Keratinocyte (primary cell): ENCODE results near the gene SLC1A2. TPM values are rescaled to one million over a fixed set of nuclear protein-coding genes. Genes with fewer than 3 reads are reported as not detected.

Experiments used
- DNase-seq: peaks from one replicate; pipeline ENCODE4 v3.0.0-alpha.2; 2011; ENCODE audit warnings: low read depth, missing footprints, low spot score
- FAIRE-seq: peaks from 2 replicates; lab custom pipeline; 2011; peaks lifted over from hg19 to GRCh38; lab: Jason Lieb, UNC
- H2AFZ ChIP-seq: 2 replicates; pipeline ENCODE4 v1.6.0; 2012; ENCODE audit warnings: low read length, control low read depth, inconsistent platforms; ENCODE audit not compliant: control insufficient read depth
- H3K27ac ChIP-seq: 2 replicates; pipeline ENCODE4 v1.5.1; 2011; ENCODE audit warnings: low read length; ENCODE audit not compliant: control insufficient read depth, insufficient read depth
- H3K27me3 ChIP-seq: 3 replicates; pipeline ENCODE4 v1.6.0; 2011; ENCODE audit warnings: low read length; ENCODE audit not compliant: control insufficient read depth, insufficient read depth; ENCODE audit errors: extremely low read depth
- H3K36me3 ChIP-seq, 2 experiments: 2 replicates in 1 of 2; 3 replicates in 1 of 2; pipeline ENCODE4 v1.5.1; 2011; ENCODE audit warnings: low read length in 2 of 2, mild to moderate bottlenecking in 1 of 2; ENCODE audit not compliant: control insufficient read depth in 2 of 2, insufficient read depth in 2 of 2; ENCODE audit errors: extremely low read depth in 1 of 2
- H3K4me1 ChIP-seq: 3 replicates; pipeline ENCODE4 v1.5.1; 2011; ENCODE audit warnings: low read length; ENCODE audit not compliant: control insufficient read depth, insufficient read depth; ENCODE audit errors: extremely low read depth
- H3K4me2 ChIP-seq: 3 replicates; pipeline ENCODE4 v1.6.0; 2011; ENCODE audit warnings: low read depth, low read length; ENCODE audit not compliant: control insufficient read depth, insufficient read depth; ENCODE audit errors: extremely low read depth
- H3K4me3 ChIP-seq, 3 experiments: fragments of 200-600 bp in 1 of 3; sonication (generic) in 1 of 3; 2 replicates in 2 of 3; 3 replicates in 1 of 3; pipeline ENCODE4 v1.5.1; 2011 to 2016; ENCODE audit warnings: low read length in 3 of 3, mild to moderate bottlenecking in 3 of 3, control low read depth in 2 of 3, inconsistent platforms in 1 of 3, low read depth in 1 of 3, mixed read lengths in 1 of 3, mixed run types in 1 of 3, moderate library complexity in 1 of 3; ENCODE audit not compliant: control insufficient read depth in 2 of 3, insufficient read depth in 2 of 3; ENCODE audit errors: extremely low read depth in 1 of 3
- H3K79me2 ChIP-seq: 2 replicates; pipeline ENCODE4 v1.6.0; 2012; ENCODE audit warnings: low read length; ENCODE audit not compliant: control insufficient read depth, insufficient read depth
- H3K9ac ChIP-seq: 3 replicates; pipeline ENCODE4 v1.6.0; 2011; ENCODE audit warnings: low read length; ENCODE audit not compliant: control insufficient read depth, insufficient read depth; ENCODE audit errors: extremely low read depth
- H3K9me1 ChIP-seq: 3 replicates; pipeline ENCODE4 v1.6.0; 2011; ENCODE audit warnings: low read length; ENCODE audit not compliant: control insufficient read depth, insufficient read depth; ENCODE audit errors: extremely low read depth
- H3K9me3 ChIP-seq: 2 replicates; pipeline ENCODE4 v1.5.1; 2012; ENCODE audit warnings: low read depth, low read length; ENCODE audit not compliant: control insufficient read depth
- H4K20me1 ChIP-seq: 3 replicates; pipeline ENCODE4 v1.6.0; 2011; ENCODE audit warnings: low read length; ENCODE audit not compliant: control insufficient read depth, insufficient read depth; ENCODE audit errors: extremely low read depth
- CTCF ChIP-seq, 3 experiments: IDR thresholded peaks in 1 of 3; conservative IDR thresholded peaks in 1 of 3; optimal IDR thresholded peaks in 1 of 3; 2 replicates in 2 of 3; 3 replicates in 1 of 3; pipeline versions ENCODE3 to v1.5.1; 2011; ENCODE audit warnings: low read length in 3 of 3, mild to moderate bottlenecking in 3 of 3, moderate library complexity in 2 of 3, control low read depth in 1 of 3, inconsistent platforms in 1 of 3; ENCODE audit not compliant: insufficient read depth in 2 of 3; ENCODE audit errors: extremely low read depth in 1 of 3
- EZH2 ChIP-seq: IDR thresholded peaks from one replicate; pipeline ENCODE4 v1.6.1; 2012; ENCODE audit warnings: inconsistent platforms, mild to moderate bottlenecking, low read length, moderate library complexity
- dilution Hi-C: fragments of 300-500 bp; cut with MboI; formaldehyde crosslinking; loops from one replicate; pipeline ENCODE4 v1.7.0; 2020; ENCODE audit warnings: low sequenced_read_pairs; ENCODE audit not compliant: extremely low pct_ligation_motif_present
- polyA plus RNA-seq, 5 experiments: library from polyadenylated mRNA; depleted of rRNA in 3 of 5; stranded (reverse) in 3 of 5; stranded (forward) in 1 of 5; unstranded in 1 of 5; fragments of >200 nt; gene quantifications; 1 replicate in 1 of 5; 2 replicates in 3 of 5; 3 replicates in 1 of 5; pipeline versions ENCODE4 v1.2.1 to v1.2.3, GENCODE V29; 2011 to 2012; ENCODE audit warnings: missing spikeins in 2 of 5, low read depth in 1 of 5, low replicate concordance in 1 of 5

The SLC1A2 gene
- polyA plus RNA-seq, 1 donor (not counting 4 experiments of a cell fraction or from before 2014, with no cell fraction given), result under 0.01 TPM

DNA sequence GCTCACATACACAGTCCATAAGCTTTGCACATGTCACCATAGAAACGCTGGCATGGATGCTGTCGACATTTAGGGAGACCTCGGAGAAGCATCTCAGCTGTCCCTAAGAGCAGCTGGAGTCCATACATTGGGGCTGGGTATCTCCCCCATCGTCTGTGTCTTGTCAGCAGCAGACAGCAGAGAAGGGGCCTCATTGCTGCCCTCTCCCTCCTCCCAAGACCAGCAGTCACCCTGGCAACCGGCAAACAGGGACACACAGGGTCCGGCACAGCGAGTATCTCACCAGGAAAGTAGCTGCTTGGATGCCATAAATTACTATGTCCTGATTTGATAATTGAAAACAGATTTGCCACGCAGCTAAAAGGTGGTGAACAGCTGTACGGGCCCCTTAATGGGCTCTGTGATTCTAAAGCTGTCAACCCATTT, 196.0 kb downstream of the SLC1A2 start:
- Histone ChIP-seq H3K27ac (no peak overlapping the region), H3K9ac (no peak overlapping the region), H3K4me1 (no peaks in the 10 kb centered on the region), H4K20me1 (no peaks in the 10 kb centered on the region), H3K79me2 (no peaks in the 10 kb centered on the region), H3K4me2 (no peak overlapping the region), H3K9me3 (no peaks in the 10 kb centered on the region), H3K9me1 (no peaks in the 10 kb centered on the region), H3K4me3 (no peak overlapping the region), H2AFZ (no peak overlapping the region), H3K27me3 (no peaks in the 10 kb centered on the region), H3K36me3 (peaks cover 45 to 66% of the 10 kb centered on the region in 2 experiments)
- dilution Hi-C loops, result no loop called here
- FAIRE-seq (no peak), DNase-seq (no peak)
- TF ChIP-seq EZH2 (no peak), CTCF (optimal IDR thresholded peaks at IDR 0.05 in 1 of 3, IDR thresholded peaks at IDR 0.05 in 1 of 3, conservative IDR thresholded peaks at IDR 0.05 in 1 of 3; ENCODE audit: extremely low read depth in 1 of 3, insufficient read depth in 2 of 3, low read length in 3 of 3) (no peak)

DNA sequence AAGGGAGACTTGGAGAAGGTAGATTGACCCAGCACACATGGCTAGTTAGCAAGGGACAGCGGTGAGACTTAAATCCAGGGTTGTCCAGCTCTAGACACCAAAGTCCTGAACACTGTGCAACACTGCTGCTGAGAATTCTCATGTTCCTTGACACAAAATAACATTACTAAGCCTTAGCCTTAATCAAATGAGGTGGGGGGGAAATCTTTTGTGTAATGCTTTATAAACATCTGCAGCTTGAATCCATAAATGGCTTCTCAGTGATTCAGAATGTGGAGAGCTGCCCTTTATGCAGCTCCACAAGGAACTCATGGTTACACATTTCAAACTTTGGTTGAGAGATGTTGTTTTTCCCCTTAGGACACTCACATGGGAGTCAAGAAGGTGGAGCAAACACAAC, 200.4 kb downstream of the SLC1A2 start:
- no peaks in the 10 kb centered on the region for H3K79me2 ChIP-seq
- no peaks in the 10 kb centered on the region for H4K20me1 ChIP-seq
- no peak overlapping the region for H3K27ac ChIP-seq
- dilution Hi-C loops, result no loop called here
- no peak for FAIRE-seq
- H3K9me3 ChIP-seq, result no peaks in the 10 kb centered on the region
- peaks cover 15% of the 10 kb centered on the region for H3K4me1 ChIP-seq
- no peak overlapping the region for H3K4me2 ChIP-seq
- no peak overlapping the region for H2AFZ ChIP-seq
- no peaks in the 10 kb centered on the region for H3K9me1 ChIP-seq
- H3K36me3 ChIP-seq, result peaks cover 47 to 71% of the 10 kb centered on the region in 2 experiments
- no peak overlapping the region for H3K9ac ChIP-seq
- H3K4me3 ChIP-seq, result no peak overlapping the region
- TF ChIP-seq CTCF (optimal IDR thresholded peaks at IDR 0.05 in 1 of 3, IDR thresholded peaks at IDR 0.05 in 1 of 3, conservative IDR thresholded peaks at IDR 0.05 in 1 of 3; ENCODE audit: extremely low read depth in 1 of 3, insufficient read depth in 2 of 3, low read length in 3 of 3), result no peak
- no peak for TF ChIP-seq EZH2
- no peaks in the 10 kb centered on the region for H3K27me3 ChIP-seq
- DNase-seq, result no peak
